SK-N-SH treated with all-trans-retinoic acid at 6 μM for 48 hours (cell line): ENCODE data around the gene IGSF9.

ENCODE experiments used
- CREB5 ChIP-seq: fragments of 250-450 bp; sonication (Bioruptor Pico); IDR thresholded peaks from 2 replicates; pipeline ENCODE4 v1.5.1; 2020; ENCODE audit warnings: low read depth, mild to moderate bottlenecking, moderate library complexity
- CSDC2 ChIP-seq: fragments of 250-450 bp; sonication (Bioruptor Pico); IDR thresholded peaks from 2 replicates; pipeline ENCODE4 v1.5.0; 2020; ENCODE audit warnings: mild to moderate bottlenecking, moderate library complexity
- ESRRG ChIP-seq: fragments of 250-450 bp; sonication (Bioruptor Pico); IDR thresholded peaks from 2 replicates; pipeline ENCODE4 v1.6.1; 2021; ENCODE audit warnings: mild to moderate bottlenecking
- PPARA ChIP-seq: fragments of 250-450 bp; sonication (Bioruptor Pico); IDR thresholded peaks from 2 replicates; pipeline ENCODE4 v1.5.0; 2020; ENCODE audit warnings: mild to moderate bottlenecking, borderline replicate concordance
- RARB ChIP-seq: fragments of 250-450 bp; sonication (Bioruptor Pico); IDR thresholded peaks from 2 replicates; pipeline ENCODE4 v1.8.0; 2021; ENCODE audit warnings: mild to moderate bottlenecking, moderate library complexity
- TCF4 ChIP-seq: fragments of 250-450 bp; sonication (Bioruptor Pico); IDR thresholded peaks from 2 replicates; pipeline ENCODE4 v1.8.0; 2021; ENCODE audit warnings: mild to moderate bottlenecking, moderate library complexity, borderline replicate concordance
- TOX ChIP-seq: fragments of 250-450 bp; sonication (Bioruptor Pico); IDR thresholded peaks from 2 replicates; pipeline ENCODE4 v1.8.0; 2021; ENCODE audit warnings: mild to moderate bottlenecking, moderate library complexity, borderline replicate concordance
- ZFP30 ChIP-seq: fragments of 450-650 bp; formaldehyde crosslinking; IDR thresholded peaks from 2 replicates; pipeline ENCODE4 v1.5.0; 2022; ENCODE audit warnings: mild to moderate bottlenecking, moderate library complexity
- ZNF8 ChIP-seq: fragments of 450-650 bp; formaldehyde crosslinking; IDR thresholded peaks from 2 replicates; pipeline ENCODE4 v1.5.0; 2020; ENCODE audit warnings: mild to moderate bottlenecking, moderate library complexity
- TF ChIP-seq, protein P1 (sequence below): fragments of 250-450 bp; sonication (Bioruptor Pico); IDR thresholded peaks from 2 replicates; pipeline ENCODE4 v1.5.1; 2021; ENCODE audit warnings: mild to moderate bottlenecking, moderate library complexity
- TF ChIP-seq, protein P2 (sequence below): fragments of 250-450 bp; sonication (Bioruptor Pico); IDR thresholded peaks from 2 replicates; pipeline ENCODE4 v1.8.0; 2020; ENCODE audit warnings: mild to moderate bottlenecking, moderate library complexity, borderline replicate concordance
- TF ChIP-seq, protein P3 (sequence below): fragments of 250-450 bp; sonication (Bioruptor Pico); IDR thresholded peaks from 2 replicates; pipeline ENCODE4 v1.8.0; 2021; ENCODE audit warnings: low read depth, mild to moderate bottlenecking, moderate library complexity, borderline replicate concordance

- TF ChIP-seq ESRRG (no peak), PPARA (CRISPR knock-in tag) (no peak), TOX (CRISPR knock-in tag) (no peak), CREB5 (CRISPR knock-in tag) (no peak), TCF4 (CRISPR knock-in tag) (no peak), ZNF8 (no peak), CSDC2 (no peak), RARB (CRISPR knock-in tag) (no peak), ZFP30 (CRISPR knock-in tag) (no peak)
- TF ChIP-seq, protein P1, sequence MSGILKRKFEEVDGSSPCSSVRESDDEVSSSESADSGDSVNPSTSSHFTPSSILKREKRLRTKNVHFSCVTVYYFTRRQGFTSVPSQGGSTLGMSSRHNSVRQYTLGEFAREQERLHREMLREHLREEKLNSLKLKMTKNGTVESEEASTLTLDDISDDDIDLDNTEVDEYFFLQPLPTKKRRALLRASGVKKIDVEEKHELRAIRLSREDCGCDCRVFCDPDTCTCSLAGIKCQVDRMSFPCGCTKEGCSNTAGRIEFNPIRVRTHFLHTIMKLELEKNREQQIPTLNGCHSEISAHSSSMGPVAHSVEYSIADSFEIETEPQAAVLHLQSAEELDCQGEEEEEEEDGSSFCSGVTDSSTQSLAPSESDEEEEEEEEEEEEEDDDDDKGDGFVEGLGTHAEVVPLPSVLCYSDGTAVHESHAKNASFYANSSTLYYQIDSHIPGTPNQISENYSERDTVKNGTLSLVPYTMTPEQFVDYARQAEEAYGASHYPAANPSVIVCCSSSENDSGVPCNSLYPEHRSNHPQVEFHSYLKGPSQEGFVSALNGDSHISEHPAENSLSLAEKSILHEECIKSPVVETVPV, result no peak
- TF ChIP-seq, protein P2, sequence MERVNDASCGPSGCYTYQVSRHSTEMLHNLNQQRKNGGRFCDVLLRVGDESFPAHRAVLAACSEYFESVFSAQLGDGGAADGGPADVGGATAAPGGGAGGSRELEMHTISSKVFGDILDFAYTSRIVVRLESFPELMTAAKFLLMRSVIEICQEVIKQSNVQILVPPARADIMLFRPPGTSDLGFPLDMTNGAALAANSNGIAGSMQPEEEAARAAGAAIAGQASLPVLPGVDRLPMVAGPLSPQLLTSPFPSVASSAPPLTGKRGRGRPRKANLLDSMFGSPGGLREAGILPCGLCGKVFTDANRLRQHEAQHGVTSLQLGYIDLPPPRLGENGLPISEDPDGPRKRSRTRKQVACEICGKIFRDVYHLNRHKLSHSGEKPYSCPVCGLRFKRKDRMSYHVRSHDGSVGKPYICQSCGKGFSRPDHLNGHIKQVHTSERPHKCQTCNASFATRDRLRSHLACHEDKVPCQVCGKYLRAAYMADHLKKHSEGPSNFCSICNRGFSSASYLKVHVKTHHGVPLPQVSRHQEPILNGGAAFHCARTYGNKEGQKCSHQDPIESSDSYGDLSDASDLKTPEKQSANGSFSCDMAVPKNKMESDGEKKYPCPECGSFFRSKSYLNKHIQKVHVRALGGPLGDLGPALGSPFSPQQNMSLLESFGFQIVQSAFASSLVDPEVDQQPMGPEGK, result no peak
- TF ChIP-seq, protein P3, sequence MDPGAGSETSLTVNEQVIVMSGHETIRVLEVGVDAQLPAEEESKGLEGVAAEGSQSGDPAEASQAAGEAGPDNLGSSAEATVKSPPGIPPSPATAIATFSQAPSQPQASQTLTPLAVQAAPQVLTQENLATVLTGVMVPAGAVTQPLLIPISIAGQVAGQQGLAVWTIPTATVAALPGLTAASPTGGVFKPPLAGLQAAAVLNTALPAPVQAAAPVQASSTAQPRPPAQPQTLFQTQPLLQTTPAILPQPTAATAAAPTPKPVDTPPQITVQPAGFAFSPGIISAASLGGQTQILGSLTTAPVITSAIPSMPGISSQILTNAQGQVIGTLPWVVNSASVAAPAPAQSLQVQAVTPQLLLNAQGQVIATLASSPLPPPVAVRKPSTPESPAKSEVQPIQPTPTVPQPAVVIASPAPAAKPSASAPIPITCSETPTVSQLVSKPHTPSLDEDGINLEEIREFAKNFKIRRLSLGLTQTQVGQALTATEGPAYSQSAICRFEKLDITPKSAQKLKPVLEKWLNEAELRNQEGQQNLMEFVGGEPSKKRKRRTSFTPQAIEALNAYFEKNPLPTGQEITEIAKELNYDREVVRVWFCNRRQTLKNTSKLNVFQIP (CRISPR knock-in tag), result no peak
Observed at GRCh38 chr1:159955456-159955855, 10.0 kb upstream of the IGSF9 start.
